Effector CD4-positive, alpha-beta T cell (primary cell): ENCODE results near the gene ZNF207.
"Not testable (repeated sequence)": the region's sequence is repeated elsewhere in the genome, so short reads cannot be mapped to it uniquely, and the experiment has no call there.

Source experiments
- DNase-seq: peaks from one replicate; pipeline ENCODE4 v3.0.0-alpha.2; 2020

ZNF207 gene

GRCh38 chr17:32388613-32389459 is 38.9 kb downstream of the ZNF207 start:
- DNase-seq = no peak

- DNase-seq = no peak
Observed at GRCh38 chr17:32393904-32394303, 43.9 kb downstream of the ZNF207 start.

- no peak for DNase-seq
Observed at GRCh38 chr17:32396343-32396742, 46.4 kb downstream of the ZNF207 start.

- DNase-seq = no peak
Observed at GRCh38 chr17:32398946-32399345, 49.0 kb downstream of the ZNF207 start.

GRCh38 chr17:32410085-32410484 is 60.1 kb downstream of the ZNF207 start:
- DNase-seq = not testable (repeated sequence)

GRCh38 chr17:32426894-32427293 is 76.9 kb downstream of the ZNF207 start:
- no peak for DNase-seq

- no peak for DNase-seq
Observed at GRCh38 chr17:32429598-32429997, 79.6 kb downstream of the ZNF207 start.
